C4-2B (cell line): ENCODE results near the gene LGALS16.
"Not testable (repeated sequence)": the region's sequence is repeated elsewhere in the genome, so short reads cannot be mapped to it uniquely, and the experiment has no call there.

Source experiments
- H3K27ac ChIP-seq: fragments of 450-650 bp; 2 replicates; pipeline ENCODE4 v1.5.1; 2017
- CTCF ChIP-seq: fragments of 450-650 bp; conservative IDR thresholded peaks from 2 replicates; pipeline ENCODE4 v1.5.1; 2017; ENCODE audit warnings: mild to moderate bottlenecking
- ZFX ChIP-seq: fragments of 450-650 bp; IDR thresholded peaks from 2 replicates; pipeline ENCODE4 v1.6.1; 2017

Gene LGALS16

GRCh38 chr19:39686739-39687138, 31.0 kb downstream of the LGALS16 start:
- no peak overlapping the region for H3K27ac ChIP-seq
- TF ChIP-seq CTCF (no peak), ZFX (no peak)

GRCh38 chr19:39688637-39689036, 32.9 kb downstream of the LGALS16 start:
- H3K27ac ChIP-seq = not testable (repeated sequence)

- no peak for TF ChIP-seq ZFX
- TF ChIP-seq CTCF = no peak
- no peak overlapping the region for H3K27ac ChIP-seq
Observed at GRCh38 chr19:39692166-39692565, 36.5 kb downstream of the LGALS16 start.

GRCh38 chr19:39692822-39693221, 37.1 kb downstream of the LGALS16 start:
- H3K27ac ChIP-seq = no peak overlapping the region
- TF ChIP-seq CTCF (no peak), ZFX (no peak)

GRCh38 chr19:39695759-39696158, 40.0 kb downstream of the LGALS16 start:
- no peak for TF ChIP-seq ZFX
- no peak overlapping the region for H3K27ac ChIP-seq

- TF ChIP-seq ZFX (no peak), CTCF (no peak)
- no peak overlapping the region for H3K27ac ChIP-seq
Observed at GRCh38 chr19:39696387-39696786, 40.7 kb downstream of the LGALS16 start.

- TF ChIP-seq CTCF (no peak), ZFX (no peak)
- H3K27ac ChIP-seq = no peak overlapping the region
Observed at GRCh38 chr19:39698535-39698934, 42.8 kb downstream of the LGALS16 start.

GRCh38 chr19:39701291-39701690, 45.6 kb downstream of the LGALS16 start:
- TF ChIP-seq ZFX (no peak), CTCF (no peak)
- no peak overlapping the region for H3K27ac ChIP-seq
